ENCODE measurements around the gene SLC7A10.

Gene SLC7A10

DNA sequence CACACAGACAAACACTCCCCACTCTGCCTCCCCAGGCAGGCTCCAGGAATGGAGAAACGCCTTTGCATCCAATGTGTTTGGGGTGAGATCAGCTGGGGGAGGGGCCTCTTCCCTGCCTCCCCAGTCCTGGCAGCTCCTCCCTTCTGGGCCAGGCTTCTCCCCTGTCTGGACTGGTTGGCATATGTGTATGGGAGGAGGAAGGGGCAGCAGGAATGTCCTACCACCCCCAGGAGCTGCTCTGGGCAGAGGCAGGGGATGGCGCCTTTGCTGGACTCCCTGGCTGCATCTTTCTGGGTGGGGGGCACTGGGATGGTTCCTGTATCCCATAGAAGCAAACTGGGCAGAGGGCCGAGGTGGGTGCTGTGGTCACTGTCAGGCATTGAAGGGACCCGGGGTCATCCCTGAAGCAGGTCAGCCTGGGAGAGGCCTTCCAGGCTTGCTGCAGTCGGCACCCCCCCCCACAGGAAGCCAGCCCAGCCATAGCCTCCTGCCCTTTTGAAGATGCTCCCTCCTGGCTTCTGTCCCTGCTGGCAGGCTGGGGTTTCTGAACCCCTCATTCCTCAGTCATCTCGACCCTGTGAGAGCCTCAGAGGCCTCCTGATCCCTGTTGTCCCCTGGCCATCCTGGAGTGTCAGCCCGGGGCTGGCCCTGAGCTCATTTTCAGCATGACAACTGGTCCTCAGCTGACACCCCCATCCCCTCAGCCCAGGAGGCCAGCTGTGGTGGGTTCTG is 21.2 kb upstream of the SLC7A10 start:
- Histone ChIP-seq H3K9me3 (ENCODE audit: control insufficient read depth in 2 of 2, low read length in 2 of 2) (peaks cover 2% of the 10 kb centered on the region in 2 donors), H3K4me3 (ENCODE audit: low read length in 2 of 2) (no peak overlapping the region), H3K27me3 (ENCODE audit: control insufficient read depth in 1 of 2, insufficient read depth in 2 of 2, low read length in 2 of 2) (peaks cover 0 to 5% of the 10 kb centered on the region in 2 donors), H3K36me3 (ENCODE audit: control insufficient read depth in 2 of 2, insufficient read depth in 2 of 2, low read length in 2 of 2) (no peaks in the 10 kb centered on the region), H3K9ac (ENCODE audit: low read length in 2 of 2) (no peak overlapping the region), H3K27ac (ENCODE audit: low read length) (no peak overlapping the region), H3K4me1 (ENCODE audit: control insufficient read depth, insufficient read depth, low read length) (no peaks in the 10 kb centered on the region)

DNA sequence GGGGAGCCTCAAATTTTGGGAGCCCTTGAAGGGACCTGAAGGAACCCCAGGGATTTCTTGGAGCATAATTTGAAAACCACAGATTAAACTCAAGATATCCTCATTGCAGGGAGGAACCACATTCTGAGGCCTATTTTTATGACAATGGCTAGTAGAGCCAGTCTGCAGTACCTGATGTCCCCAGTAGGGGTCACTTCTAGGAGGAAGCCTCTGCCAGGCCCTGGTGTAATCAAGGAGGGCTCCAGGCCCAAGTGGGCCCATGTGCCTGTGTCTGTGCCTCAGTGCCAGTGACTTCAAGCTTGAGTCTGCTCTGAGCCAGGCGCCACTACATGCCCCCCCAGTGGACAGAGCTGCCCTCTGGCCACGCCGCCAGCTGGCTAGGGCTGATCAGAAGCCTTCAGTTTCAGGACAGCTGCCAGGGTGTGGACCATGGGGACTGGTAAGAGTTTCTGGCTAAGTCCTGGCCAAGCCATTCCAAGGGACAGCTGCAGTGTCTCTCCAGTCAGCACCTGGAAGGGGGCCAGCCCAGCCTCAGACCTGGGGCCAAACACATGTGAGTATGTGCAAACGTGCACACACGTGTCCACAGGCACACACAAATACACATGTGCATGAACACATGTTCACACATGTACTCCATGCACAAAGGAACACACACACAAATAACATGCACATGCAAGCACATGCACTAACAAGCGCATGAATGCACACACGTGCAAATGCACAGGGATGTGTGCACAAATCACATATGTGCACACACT is 20.5 kb upstream of the SLC7A10 start:
- no peak overlapping the region for H3K4me3 ChIP-seq (ENCODE audit: low read length in 2 of 2)
- H3K36me3 ChIP-seq (ENCODE audit: control insufficient read depth in 2 of 2, insufficient read depth in 2 of 2, low read length in 2 of 2) = no peaks in the 10 kb centered on the region
- peaks cover 3% of the 10 kb centered on the region for H3K4me1 ChIP-seq (ENCODE audit: control insufficient read depth, insufficient read depth, low read length)
- H3K27ac ChIP-seq (ENCODE audit: low read length) = no peak overlapping the region
- H3K27me3 ChIP-seq (ENCODE audit: control insufficient read depth in 1 of 2, insufficient read depth in 2 of 2, low read length in 2 of 2) = no peaks in the 10 kb centered on the region
- H3K9me3 ChIP-seq (ENCODE audit: control insufficient read depth in 2 of 2, low read length in 2 of 2) = peaks cover 2% of the 10 kb centered on the region in 2 donors
- H3K9ac ChIP-seq (ENCODE audit: low read length in 2 of 2) = no peak overlapping the region

DNA sequence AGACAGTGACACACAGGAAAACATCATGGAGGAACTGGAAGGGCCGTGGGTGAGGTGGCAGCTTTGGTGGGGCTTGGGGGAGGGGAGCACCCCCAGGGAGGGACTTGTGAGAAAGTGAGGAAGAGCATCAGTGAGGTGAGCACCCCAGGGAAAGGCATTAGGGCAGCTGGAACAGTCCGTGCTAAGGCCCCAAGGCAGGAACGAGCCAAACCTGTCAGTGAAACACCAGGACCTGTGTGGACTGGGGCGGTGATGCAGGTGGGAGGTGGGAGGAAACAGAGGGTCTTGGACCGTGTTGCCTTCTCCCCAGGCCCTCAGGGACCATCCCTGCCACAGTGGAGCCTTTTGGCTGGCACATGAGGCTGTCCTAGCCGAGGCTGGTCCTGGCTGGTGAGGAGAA is 17.3 kb upstream of the SLC7A10 start:
- H3K27ac ChIP-seq (ENCODE audit: low read length) = no peak overlapping the region
- H3K36me3 ChIP-seq (ENCODE audit: control insufficient read depth in 2 of 2, insufficient read depth in 2 of 2, low read length in 2 of 2) = no peaks in the 10 kb centered on the region
- H3K9ac ChIP-seq (ENCODE audit: low read length in 2 of 2) = no peak overlapping the region
- H3K4me3 ChIP-seq (ENCODE audit: low read length in 2 of 2) = no peak overlapping the region
- peaks cover 2% of the 10 kb centered on the region in 2 donors for H3K9me3 ChIP-seq (ENCODE audit: control insufficient read depth in 2 of 2, low read length in 2 of 2)
- no peaks in the 10 kb centered on the region for H3K27me3 ChIP-seq (ENCODE audit: control insufficient read depth in 1 of 2, insufficient read depth in 2 of 2, low read length in 2 of 2)
- peaks cover 3% of the 10 kb centered on the region for H3K4me1 ChIP-seq (ENCODE audit: control insufficient read depth, insufficient read depth, low read length)

DNA sequence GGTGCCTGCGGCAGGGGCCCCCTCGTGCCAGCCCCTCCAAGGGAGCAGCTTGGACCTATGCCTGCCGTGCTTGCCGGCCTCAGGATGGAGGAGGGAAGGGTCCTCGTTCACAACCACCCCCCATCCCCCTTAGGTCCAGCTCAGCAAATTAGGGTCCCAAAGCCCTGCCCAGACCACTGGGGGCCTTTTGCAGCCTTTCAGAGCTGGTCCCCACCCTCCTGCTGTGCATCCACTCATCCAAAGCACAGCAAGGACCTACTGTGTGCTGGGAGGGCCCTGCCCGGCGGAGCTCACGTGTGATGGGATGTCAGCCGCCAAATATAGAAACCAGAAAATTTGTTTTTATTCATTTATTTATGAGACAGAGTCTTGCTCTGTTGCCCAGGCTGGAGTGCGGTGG is 16.5 kb upstream of the SLC7A10 start:
- H3K36me3 ChIP-seq (ENCODE audit: control insufficient read depth in 2 of 2, insufficient read depth in 2 of 2, low read length in 2 of 2) = no peaks in the 10 kb centered on the region

DNA sequence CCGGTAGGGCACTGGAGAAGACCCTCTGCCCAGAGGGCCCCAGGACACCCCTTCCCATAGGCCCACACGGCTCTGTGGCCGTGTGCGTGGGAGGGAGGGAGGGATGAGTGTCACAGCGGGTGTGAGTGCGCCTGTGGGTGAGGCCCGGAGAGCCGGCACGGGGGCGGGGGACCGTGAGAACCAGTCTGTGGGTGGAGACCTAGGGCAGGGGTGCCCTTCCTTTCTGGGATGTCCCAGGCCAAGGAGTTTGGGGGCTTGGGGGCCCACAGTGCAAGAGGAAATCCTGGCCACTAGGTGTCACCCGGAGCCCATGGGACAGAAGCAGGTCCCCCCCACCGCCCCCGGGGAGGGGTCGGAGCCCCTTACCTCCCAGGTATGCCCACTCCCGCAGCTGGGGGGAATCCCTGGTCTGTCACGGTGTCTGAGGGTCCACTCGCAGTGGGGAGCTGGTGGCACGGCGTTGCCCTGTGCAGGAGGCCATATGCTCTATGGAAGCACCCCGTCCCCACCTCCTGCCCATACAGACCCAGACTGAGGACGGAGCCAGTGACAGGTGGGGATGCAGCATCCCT is 16.0 kb upstream of the SLC7A10 start:
- Histone ChIP-seq H3K9me3 (ENCODE audit: control insufficient read depth in 2 of 2, low read length in 2 of 2) (peaks cover 2% of the 10 kb centered on the region in 2 donors), H3K4me3 (ENCODE audit: low read length in 2 of 2) (no peak overlapping the region), H3K27ac (ENCODE audit: low read length) (no peak overlapping the region), H3K27me3 (ENCODE audit: control insufficient read depth in 1 of 2, insufficient read depth in 2 of 2, low read length in 2 of 2) (no peaks in the 10 kb centered on the region), H3K9ac (ENCODE audit: low read length in 2 of 2) (no peak overlapping the region), H3K4me1 (ENCODE audit: control insufficient read depth, insufficient read depth, low read length) (peaks cover 3% of the 10 kb centered on the region), H3K36me3 (ENCODE audit: control insufficient read depth in 2 of 2, insufficient read depth in 2 of 2, low read length in 2 of 2) (no peaks in the 10 kb centered on the region)

More for the DNA sequence above, 16.5 kb upstream of the SLC7A10 start:
- Histone ChIP-seq H3K9ac (ENCODE audit: low read length in 2 of 2) (no peak overlapping the region), H3K27ac (ENCODE audit: low read length) (no peak overlapping the region), H3K4me1 (ENCODE audit: control insufficient read depth, insufficient read depth, low read length) (peaks cover 3% of the 10 kb centered on the region), H3K4me3 (ENCODE audit: low read length in 2 of 2) (no peak overlapping the region), H3K9me3 (ENCODE audit: control insufficient read depth in 2 of 2, low read length in 2 of 2) (peaks cover 2% of the 10 kb centered on the region in 2 donors), H3K27me3 (ENCODE audit: control insufficient read depth in 1 of 2, insufficient read depth in 2 of 2, low read length in 2 of 2) (no peaks in the 10 kb centered on the region)

DNA sequence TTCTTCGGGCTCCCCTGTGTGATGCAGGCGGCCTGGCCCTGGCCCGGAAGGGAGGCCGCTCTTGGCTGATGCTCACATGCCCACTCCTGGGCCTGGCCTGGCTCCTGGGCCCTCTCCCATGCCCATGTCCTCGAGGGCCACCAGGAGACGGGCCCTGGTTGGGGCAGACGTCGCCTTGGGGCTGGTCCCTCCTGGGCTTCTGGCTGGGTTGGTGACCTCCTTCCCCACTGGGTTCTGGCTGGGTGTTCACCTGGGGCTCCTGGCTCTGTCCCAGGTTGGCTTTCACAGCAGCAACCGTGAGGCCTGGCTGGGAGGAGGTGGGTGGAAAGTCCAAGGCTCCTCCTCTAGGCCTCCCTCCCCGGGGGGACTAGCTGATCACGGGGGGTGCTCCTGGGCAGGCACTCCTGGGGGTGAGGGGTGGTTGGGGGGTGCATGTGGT is 15.5 kb upstream of the SLC7A10 start:
- Histone ChIP-seq H3K36me3 (ENCODE audit: control insufficient read depth in 2 of 2, insufficient read depth in 2 of 2, low read length in 2 of 2) (no peaks in the 10 kb centered on the region), H3K9ac (ENCODE audit: low read length in 2 of 2) (no peak overlapping the region), H3K4me3 (ENCODE audit: low read length in 2 of 2) (no peak overlapping the region), H3K9me3 (ENCODE audit: control insufficient read depth in 2 of 2, low read length in 2 of 2) (peaks cover 2% of the 10 kb centered on the region in 2 donors), H3K27me3 (ENCODE audit: control insufficient read depth in 1 of 2, insufficient read depth in 2 of 2, low read length in 2 of 2) (no peaks in the 10 kb centered on the region), H3K27ac (ENCODE audit: low read length) (no peak overlapping the region), H3K4me1 (ENCODE audit: control insufficient read depth, insufficient read depth, low read length) (peaks cover 3% of the 10 kb centered on the region)

DNA sequence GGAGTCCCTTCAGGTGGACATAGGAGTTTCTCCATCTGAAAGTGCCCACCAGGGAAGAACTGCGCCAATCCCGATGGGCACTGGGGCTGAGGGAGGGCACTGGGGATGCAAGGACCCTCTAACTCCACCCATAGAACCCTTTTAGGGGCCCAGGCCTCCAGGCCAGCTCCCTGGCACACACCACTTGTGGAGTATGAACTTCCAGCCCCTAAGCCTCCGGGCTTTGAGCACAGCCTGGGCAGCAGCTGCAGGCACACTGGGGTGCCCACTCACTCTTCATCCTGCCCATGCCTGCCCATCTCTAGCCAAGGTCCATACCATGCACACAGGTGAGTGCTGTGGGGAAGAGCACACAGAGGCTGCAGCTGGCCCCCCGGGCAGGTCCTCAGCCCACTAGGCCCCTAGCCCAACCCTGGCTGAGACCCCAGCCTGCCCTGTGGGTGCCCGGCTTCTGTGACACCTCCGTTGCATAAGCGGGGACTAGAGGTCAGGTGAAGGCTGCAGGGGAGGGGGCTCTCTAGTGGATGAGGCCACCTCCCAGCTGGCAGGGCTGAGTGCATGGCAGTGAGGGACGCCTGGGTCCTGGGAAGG is 14.6 kb upstream of the SLC7A10 start:
- Histone ChIP-seq H3K4me3 (ENCODE audit: low read length in 2 of 2) (no peak overlapping the region), H3K27ac (ENCODE audit: low read length) (no peak overlapping the region), H3K9ac (ENCODE audit: low read length in 2 of 2) (no peak overlapping the region), H3K4me1 (ENCODE audit: control insufficient read depth, insufficient read depth, low read length) (peaks cover 3% of the 10 kb centered on the region), H3K9me3 (ENCODE audit: control insufficient read depth in 2 of 2, low read length in 2 of 2) (no peaks in the 10 kb centered on the region), H3K36me3 (ENCODE audit: control insufficient read depth in 2 of 2, insufficient read depth in 2 of 2, low read length in 2 of 2) (no peaks in the 10 kb centered on the region), H3K27me3 (ENCODE audit: control insufficient read depth in 1 of 2, insufficient read depth in 2 of 2, low read length in 2 of 2) (peaks cover 0 to 5% of the 10 kb centered on the region in 2 donors)

DNA sequence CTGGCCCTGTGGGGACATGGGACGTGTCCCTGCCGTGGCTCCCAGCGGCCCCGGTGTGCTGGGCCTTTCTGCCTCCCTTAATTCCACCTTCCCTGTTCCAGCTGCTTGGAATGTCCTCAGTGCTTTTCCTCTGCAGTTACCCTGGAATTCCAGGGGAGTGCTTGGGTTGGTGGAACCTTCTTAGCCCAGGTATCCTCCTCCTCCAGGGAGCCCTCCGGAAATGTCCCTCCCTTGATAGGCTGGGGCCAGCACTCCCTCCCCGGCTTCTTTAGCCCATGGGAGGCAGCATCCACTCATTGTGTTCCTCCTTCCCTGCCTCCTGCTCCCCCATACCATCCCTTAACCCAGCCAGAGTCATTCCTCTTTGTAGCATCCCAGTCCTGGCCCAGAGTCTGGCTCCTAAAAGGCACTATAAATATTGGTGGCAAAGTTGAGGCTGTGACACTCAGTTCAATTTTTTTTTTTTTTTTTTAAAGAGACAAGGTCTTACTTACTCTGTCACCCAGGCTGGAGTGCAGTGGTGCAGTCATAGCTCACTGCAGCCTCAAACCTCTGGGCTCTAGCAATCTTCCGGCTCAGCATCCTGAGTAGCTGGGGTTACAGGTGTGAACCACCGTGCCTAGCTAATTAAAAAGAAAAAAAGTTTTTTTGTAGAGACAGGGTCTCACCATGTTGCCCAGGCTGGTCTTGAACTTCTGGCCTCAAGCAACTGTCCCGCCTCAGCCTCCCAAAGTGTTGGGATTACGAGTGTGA is 13.7 kb upstream of the SLC7A10 start:
- H3K9me3 ChIP-seq (ENCODE audit: control insufficient read depth in 2 of 2, low read length in 2 of 2) = no peaks in the 10 kb centered on the region

DNA sequence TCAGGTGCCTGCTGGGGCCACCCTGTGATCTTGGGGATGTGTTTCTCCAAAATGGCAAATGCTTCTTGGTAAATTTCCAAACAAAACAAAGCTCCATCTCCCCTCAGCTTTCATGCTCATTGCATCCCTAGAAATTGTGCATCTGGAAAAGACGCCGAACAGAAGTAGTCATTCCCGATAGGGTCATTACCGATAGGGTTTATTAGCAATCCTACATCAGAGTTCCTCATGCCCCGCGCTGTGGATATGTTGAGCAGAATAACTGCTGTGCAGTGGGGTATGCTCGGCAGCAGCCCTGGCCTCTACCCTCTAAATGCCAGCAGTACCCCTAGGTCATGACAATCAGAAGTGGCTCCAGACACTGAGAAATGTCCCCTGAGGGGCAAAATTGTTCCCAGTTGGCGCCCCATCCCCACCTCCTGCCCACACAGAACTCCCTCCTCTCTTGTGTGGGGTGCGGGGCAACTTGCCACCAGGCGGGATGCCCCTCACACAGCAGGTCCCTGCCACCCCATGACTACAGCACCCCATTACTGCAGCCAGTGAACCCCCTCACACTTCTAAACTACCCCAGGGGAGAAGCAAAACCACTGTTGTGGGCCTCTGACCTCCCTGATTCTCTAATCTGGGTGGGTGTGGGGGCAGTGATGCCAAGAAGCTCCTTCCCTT is 13.0 kb upstream of the SLC7A10 start:
- H3K27me3 ChIP-seq (ENCODE audit: control insufficient read depth in 1 of 2, insufficient read depth in 2 of 2, low read length in 2 of 2) = peaks cover 10 to 16% of the 10 kb centered on the region in 2 donors

More for the DNA sequence above, 13.7 kb upstream of the SLC7A10 start:
- peaks cover 3% of the 10 kb centered on the region for H3K4me1 ChIP-seq (ENCODE audit: control insufficient read depth, insufficient read depth, low read length)
- H3K9ac ChIP-seq (ENCODE audit: low read length in 2 of 2) = no peak overlapping the region
- no peak overlapping the region for H3K27ac ChIP-seq (ENCODE audit: low read length)
- no peak overlapping the region for H3K4me3 ChIP-seq (ENCODE audit: low read length in 2 of 2)
- peaks cover 8 to 11% of the 10 kb centered on the region in 2 donors for H3K27me3 ChIP-seq (ENCODE audit: control insufficient read depth in 1 of 2, insufficient read depth in 2 of 2, low read length in 2 of 2)
- H3K36me3 ChIP-seq (ENCODE audit: control insufficient read depth in 2 of 2, insufficient read depth in 2 of 2, low read length in 2 of 2) = no peaks in the 10 kb centered on the region

More for the DNA sequence above, 13.0 kb upstream of the SLC7A10 start:
- peaks cover 3% of the 10 kb centered on the region for H3K4me1 ChIP-seq (ENCODE audit: control insufficient read depth, insufficient read depth, low read length)
- H3K9ac ChIP-seq (ENCODE audit: low read length in 2 of 2) = no peak overlapping the region
- no peak overlapping the region for H3K4me3 ChIP-seq (ENCODE audit: low read length in 2 of 2)
- no peaks in the 10 kb centered on the region for H3K36me3 ChIP-seq (ENCODE audit: control insufficient read depth in 2 of 2, insufficient read depth in 2 of 2, low read length in 2 of 2)
- no peaks in the 10 kb centered on the region for H3K9me3 ChIP-seq (ENCODE audit: control insufficient read depth in 2 of 2, low read length in 2 of 2)
- no peak overlapping the region for H3K27ac ChIP-seq (ENCODE audit: low read length)
